ENCODE measurements around the gene TMEM192. TPM values are rescaled to one million over a fixed set of nuclear protein-coding genes. Genes with fewer than 3 reads are reported as not detected.

Gene TMEM192
- total RNA-seq: 17.6 and 23.3 TPM in 2 replicates
- long read RNA-seq, full-length matches to known transcripts: 124 of 142 reads
- long read RNA-seq, partial matches to known transcripts: 5 of 142 reads
- long read RNA-seq, other reads (novel, unspliced or antisense): 13 of 142 reads

DNA sequence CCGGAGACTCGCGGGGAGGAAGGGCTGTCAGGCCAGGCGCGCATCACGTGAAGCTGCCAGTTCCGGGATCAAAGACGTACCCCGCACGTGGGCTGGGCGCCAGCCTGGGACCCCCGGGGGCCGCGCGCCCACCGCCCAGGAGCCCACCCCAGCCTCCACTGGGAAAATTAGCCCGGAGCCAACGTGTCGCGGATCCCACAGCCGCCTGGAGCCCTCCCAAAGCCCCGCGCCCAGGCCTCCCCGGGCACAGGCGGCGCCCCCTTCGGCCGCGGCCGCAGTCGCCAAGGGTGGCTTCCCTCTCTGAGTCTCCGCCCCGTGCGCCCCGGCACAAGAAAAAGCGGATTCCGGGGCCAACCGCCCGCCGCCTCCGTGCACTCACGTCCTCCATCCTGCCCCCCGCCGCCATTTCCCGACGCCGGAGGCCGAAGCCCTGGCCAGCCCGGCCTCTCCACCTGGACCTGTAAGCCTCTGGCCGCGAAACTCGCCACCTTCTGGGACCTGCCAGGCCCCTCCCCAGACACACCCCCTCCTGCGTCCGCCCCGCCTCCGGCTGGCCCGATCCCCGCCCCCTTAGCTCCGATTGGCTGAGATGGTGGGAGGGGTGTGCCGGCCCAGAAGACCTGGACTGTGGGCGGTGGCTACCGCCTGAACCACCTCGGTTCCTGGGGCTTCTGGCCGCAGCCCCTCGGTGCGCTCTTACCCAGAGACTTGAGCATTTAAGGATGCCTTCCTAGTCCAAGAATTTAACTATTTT is at the start of gene TMEM192:
TMEM192 (minus strand) TSS at position 493 of the 754 bp plus-strand sequence; CDS start at position 406, 87 bp downstream.
- Mint-ChIP-seq H3K9me3 (ENCODE audit: unreplicated experiment) (no peaks in the 10 kb centered on the region), H3K36me3 (ENCODE audit: unreplicated experiment) (peaks cover 7% of the 10 kb centered on the region), H3K4me3 (ENCODE audit: unreplicated experiment) (peak within 1 kb of the TSS; percentile 95), H3K4me1 (ENCODE audit: unreplicated experiment) (peaks cover 17% of the 10 kb centered on the region), H3K27ac (ENCODE audit: unreplicated experiment) (peak within 1 kb of the TSS; percentile 97), H3K27me3 (ENCODE audit: unreplicated experiment) (no peaks in the 10 kb centered on the region)
- peak; percentile 97 for DNase-seq (ENCODE audit: extremely low spot score, unreplicated experiment)
- TF ChIP-seq, protein P1, sequence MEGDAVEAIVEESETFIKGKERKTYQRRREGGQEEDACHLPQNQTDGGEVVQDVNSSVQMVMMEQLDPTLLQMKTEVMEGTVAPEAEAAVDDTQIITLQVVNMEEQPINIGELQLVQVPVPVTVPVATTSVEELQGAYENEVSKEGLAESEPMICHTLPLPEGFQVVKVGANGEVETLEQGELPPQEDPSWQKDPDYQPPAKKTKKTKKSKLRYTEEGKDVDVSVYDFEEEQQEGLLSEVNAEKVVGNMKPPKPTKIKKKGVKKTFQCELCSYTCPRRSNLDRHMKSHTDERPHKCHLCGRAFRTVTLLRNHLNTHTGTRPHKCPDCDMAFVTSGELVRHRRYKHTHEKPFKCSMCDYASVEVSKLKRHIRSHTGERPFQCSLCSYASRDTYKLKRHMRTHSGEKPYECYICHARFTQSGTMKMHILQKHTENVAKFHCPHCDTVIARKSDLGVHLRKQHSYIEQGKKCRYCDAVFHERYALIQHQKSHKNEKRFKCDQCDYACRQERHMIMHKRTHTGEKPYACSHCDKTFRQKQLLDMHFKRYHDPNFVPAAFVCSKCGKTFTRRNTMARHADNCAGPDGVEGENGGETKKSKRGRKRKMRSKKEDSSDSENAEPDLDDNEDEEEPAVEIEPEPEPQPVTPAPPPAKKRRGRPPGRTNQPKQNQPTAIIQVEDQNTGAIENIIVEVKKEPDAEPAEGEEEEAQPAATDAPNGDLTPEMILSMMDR (IDR thresholded peaks at IDR 0.05): peak; percentile 48

DNA sequence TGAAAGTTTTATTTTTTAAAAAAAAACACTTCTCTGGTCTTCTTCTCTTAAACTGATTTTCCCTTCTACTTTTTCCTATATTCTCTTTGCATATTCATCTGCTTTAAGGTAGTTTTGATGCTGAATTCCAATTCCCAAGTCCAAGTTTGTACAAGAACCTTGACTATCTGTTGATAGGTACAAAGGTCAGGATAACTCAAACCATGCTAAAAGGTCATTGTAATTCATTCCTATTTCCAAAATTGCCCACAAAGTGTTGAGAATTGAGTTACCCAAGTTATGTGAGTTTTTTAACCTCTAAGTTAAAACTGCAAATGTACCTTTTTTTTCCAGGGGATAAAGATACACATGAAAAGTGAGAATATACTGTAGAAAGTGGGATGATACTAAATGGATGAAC is 46.1 kb upstream of the TMEM192 start:
- Mint-ChIP-seq H3K4me1 (ENCODE audit: unreplicated experiment) (no peaks in the 10 kb centered on the region), H3K4me3 (ENCODE audit: unreplicated experiment) (no peak overlapping the region), H3K9me3 (ENCODE audit: unreplicated experiment) (peaks cover 15% of the 10 kb centered on the region), H3K27ac (ENCODE audit: unreplicated experiment) (no peak overlapping the region), H3K36me3 (ENCODE audit: unreplicated experiment) (no peaks in the 10 kb centered on the region), H3K27me3 (ENCODE audit: unreplicated experiment) (peaks cover 11% of the 10 kb centered on the region)
- TF ChIP-seq, protein P1 (IDR thresholded peaks at IDR 0.05): no peak
- no peak for DNase-seq (ENCODE audit: extremely low spot score, unreplicated experiment)

DNA sequence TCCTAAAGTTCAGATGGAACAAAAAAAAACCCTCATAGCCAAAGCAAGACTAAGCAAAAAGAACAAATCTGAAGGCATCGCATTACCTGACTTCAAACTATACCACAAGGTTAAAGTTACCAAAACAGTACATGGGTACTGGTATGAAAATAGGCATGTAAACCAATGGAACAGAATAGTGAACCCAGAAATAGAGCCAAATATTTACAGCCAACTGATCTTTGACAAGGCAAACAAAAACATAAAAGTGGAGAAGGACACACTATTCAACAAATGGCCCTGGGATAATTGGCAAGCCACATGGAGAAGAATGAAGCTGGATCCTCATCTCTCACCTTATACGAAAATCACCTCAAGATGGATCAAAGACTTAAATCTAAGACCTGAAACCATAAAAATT is 44.2 kb upstream of the TMEM192 start:
- peaks cover 19% of the 10 kb centered on the region for H3K9me3 Mint-ChIP-seq (ENCODE audit: unreplicated experiment)
- H3K36me3 Mint-ChIP-seq (ENCODE audit: unreplicated experiment): no peaks in the 10 kb centered on the region
- H3K4me3 Mint-ChIP-seq (ENCODE audit: unreplicated experiment): no peak overlapping the region
- no peaks in the 10 kb centered on the region for H3K4me1 Mint-ChIP-seq (ENCODE audit: unreplicated experiment)
- no peak overlapping the region for H3K27ac Mint-ChIP-seq (ENCODE audit: unreplicated experiment)
- peaks cover 11% of the 10 kb centered on the region for H3K27me3 Mint-ChIP-seq (ENCODE audit: unreplicated experiment)
- TF ChIP-seq, protein P1 (IDR thresholded peaks at IDR 0.05): no peak
- no peak for DNase-seq (ENCODE audit: extremely low spot score, unreplicated experiment)

DNA sequence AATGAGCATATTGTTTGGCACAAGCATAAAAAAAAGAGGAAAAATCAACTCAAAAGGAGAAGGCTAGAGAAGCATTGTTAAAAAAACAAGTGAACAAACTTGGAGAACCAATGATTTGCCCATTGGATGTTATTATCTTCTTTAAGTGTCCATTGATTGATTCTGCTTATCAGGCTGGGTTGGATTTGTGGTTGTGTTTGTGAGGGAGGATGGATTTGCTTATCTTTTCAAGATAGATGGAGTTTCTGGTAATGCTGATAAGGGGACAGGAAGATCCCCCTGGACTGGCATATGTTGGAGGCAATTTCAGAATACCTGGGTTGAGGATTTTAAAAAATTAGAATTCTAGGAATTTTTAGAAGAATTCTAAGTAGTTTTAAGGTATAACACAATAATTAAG is 41.8 kb upstream of the TMEM192 start:
- Mint-ChIP-seq H3K4me1 (ENCODE audit: unreplicated experiment) (peaks cover 1% of the 10 kb centered on the region), H3K9me3 (ENCODE audit: unreplicated experiment) (peaks cover 19% of the 10 kb centered on the region), H3K4me3 (ENCODE audit: unreplicated experiment) (no peak overlapping the region), H3K36me3 (ENCODE audit: unreplicated experiment) (no peaks in the 10 kb centered on the region), H3K27me3 (ENCODE audit: unreplicated experiment) (peaks cover 3% of the 10 kb centered on the region), H3K27ac (ENCODE audit: unreplicated experiment) (no peak overlapping the region)
- TF ChIP-seq, protein P1 (IDR thresholded peaks at IDR 0.05): no peak
- no peak for DNase-seq (ENCODE audit: extremely low spot score, unreplicated experiment)

DNA sequence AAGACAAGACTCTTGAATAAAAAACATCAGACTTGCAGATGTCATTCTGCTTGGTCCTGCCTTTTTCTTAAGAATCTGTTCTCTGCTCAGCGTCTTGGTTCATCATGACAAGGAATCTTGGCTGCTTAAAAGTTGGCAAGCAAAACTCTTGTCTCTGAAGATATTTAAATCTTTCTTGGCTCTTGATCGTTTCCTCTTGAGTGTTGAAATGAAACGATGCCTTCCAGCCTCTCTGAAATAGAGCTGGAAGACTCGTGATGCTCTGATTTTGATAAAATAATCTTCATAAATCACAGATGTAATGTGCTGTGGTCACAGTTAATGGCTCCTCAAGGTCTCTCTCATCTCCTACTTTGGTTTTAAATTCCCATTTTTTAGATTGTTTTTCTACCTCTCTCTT is 39.9 kb upstream of the TMEM192 start:
- Mint-ChIP-seq H3K9me3 (ENCODE audit: unreplicated experiment) (peaks cover 18% of the 10 kb centered on the region), H3K4me1 (ENCODE audit: unreplicated experiment) (peaks cover 1% of the 10 kb centered on the region), H3K27me3 (ENCODE audit: unreplicated experiment) (no peaks in the 10 kb centered on the region), H3K36me3 (ENCODE audit: unreplicated experiment) (no peaks in the 10 kb centered on the region), H3K4me3 (ENCODE audit: unreplicated experiment) (no peak overlapping the region), H3K27ac (ENCODE audit: unreplicated experiment) (no peak overlapping the region)
- DNase-seq (ENCODE audit: extremely low spot score, unreplicated experiment): no peak
- TF ChIP-seq, protein P1 (IDR thresholded peaks at IDR 0.05): no peak

Measured in osteocyte (in vitro differentiated cells).